ENCODE results near the gene BCAS4. TPM values are rescaled to one million over a fixed set of nuclear protein-coding genes. Genes with fewer than 3 reads are reported as not detected.

Gene BCAS4
- total RNA-seq, 8 experiments from 2014 or later = 2.4 to 20.3 (median 12.0) TPM

- Histone ChIP-seq H3K4me3 (no peak overlapping the region), H3K4me1 (replicated peaks in 1 of 2) (peaks cover 6 to 18% of the 10 kb centered on the region in 2 donors), H3K27ac (no peak overlapping the region)
- 73 to 98% (median 83%) methylated on average over 2 to 11 of the region's 16 CpGs; no CpG with 5 or more reads in 4 of the 10 experiments for WGBS, 10 experiments
- no peak for ATAC-seq (replicated peaks in 6 of 8)
- in situ Hi-C loops (cut with MboI; ENCODE audit: low pct_unique_long_range_greater_than_20kb in 2 of 9, low sequenced_read_pairs in 9 of 9, unreplicated experiment in 9 of 9) = no loop called here
Observed at GRCh38 chr20:50820515-50821256, 25.8 kb downstream of the BCAS4 start.

- in situ Hi-C loops (cut with MboI; ENCODE audit: low pct_unique_long_range_greater_than_20kb in 2 of 9, low sequenced_read_pairs in 9 of 9, unreplicated experiment in 9 of 9) = no loop called here
- no peak overlapping the region for H3K27ac ChIP-seq
- H3K4me1 ChIP-seq (replicated peaks in 1 of 2) = peaks cover 5 to 13% of the 10 kb centered on the region in 2 donors
- no peak overlapping the region for H3K4me3 ChIP-seq
- ATAC-seq (replicated peaks in 6 of 8) = no peak
- WGBS, 10 experiments = 68 to 100% (median 85%) methylated on average over 1 to 8 of the region's 8 CpGs; no CpG with 5 or more reads in 4 of the 10 experiments
Observed at GRCh38 chr20:50821257-50821921, 26.5 kb downstream of the BCAS4 start.

- WGBS, 10 experiments = 53 to 91% (median 80%) methylated on average over 5 to 7 of the region's 7 CpGs; no CpG with 5 or more reads in 3 of the 10 experiments
- H3K4me3 ChIP-seq = no peak overlapping the region
- no peak for ATAC-seq (replicated peaks in 6 of 8)
- H3K4me1 ChIP-seq (replicated peaks in 1 of 2) = peaks cover 5 to 13% of the 10 kb centered on the region in 2 donors
- in situ Hi-C loops (cut with MboI; ENCODE audit: low pct_unique_long_range_greater_than_20kb in 2 of 9, low sequenced_read_pairs in 9 of 9, unreplicated experiment in 9 of 9) = no loop called here
- H3K27ac ChIP-seq = no peak overlapping the region
Observed at GRCh38 chr20:50821994-50822393, 27.1 kb downstream of the BCAS4 start.

GRCh38 chr20:50823319-50823718 is 28.5 kb downstream of the BCAS4 start:
- no peak for ATAC-seq (replicated peaks in 6 of 8)
- Histone ChIP-seq H3K27ac (no peak overlapping the region), H3K4me1 (replicated peaks in 1 of 2) (peaks cover 3 to 8% of the 10 kb centered on the region in 2 donors), H3K4me3 (no peak overlapping the region)
- WGBS, 10 experiments = 83 to 100% (median 95%) methylated on average over 1 to 6 of the region's 6 CpGs
- in situ Hi-C loops (cut with MboI; ENCODE audit: low pct_unique_long_range_greater_than_20kb in 2 of 9, low sequenced_read_pairs in 9 of 9, unreplicated experiment in 9 of 9) = no loop called here

- WGBS, 10 experiments = 36 to 100% (median 88%) methylated on average over 1 to 3 of the region's 3 CpGs; no CpG with 5 or more reads in 2 of the 10 experiments
- Histone ChIP-seq H3K4me3 (no peak overlapping the region), H3K27ac (no peak overlapping the region), H3K4me1 (replicated peaks in 1 of 2) (peaks cover 0 to under 1% of the 10 kb centered on the region in 2 donors)
- in situ Hi-C loops (cut with MboI; ENCODE audit: low pct_unique_long_range_greater_than_20kb in 2 of 9, low sequenced_read_pairs in 9 of 9, unreplicated experiment in 9 of 9) = no loop called here
- no peak for ATAC-seq (replicated peaks in 6 of 8)
Observed at GRCh38 chr20:50824137-50824536, 29.3 kb downstream of the BCAS4 start.

- in situ Hi-C loops (cut with MboI; ENCODE audit: low pct_unique_long_range_greater_than_20kb in 2 of 9, low sequenced_read_pairs in 9 of 9, unreplicated experiment in 9 of 9) = no loop called here
Observed at GRCh38 chr20:50826121-50826520, 31.3 kb downstream of the BCAS4 start.

GRCh38 chr20:50828363-50829136 is 33.7 kb downstream of the BCAS4 start:
- in situ Hi-C loops (cut with MboI; ENCODE audit: low pct_unique_long_range_greater_than_20kb in 2 of 9, low sequenced_read_pairs in 9 of 9, unreplicated experiment in 9 of 9) = no loop called here
- H3K4me1 ChIP-seq (replicated peaks in 1 of 2) = no peaks in the 10 kb centered on the region
- H3K4me3 ChIP-seq = no peak overlapping the region
- 75 to 100% (median 96%) methylated on average over 1 to 8 of the region's 13 CpGs; no CpG with 5 or more reads in 2 of the 10 experiments for WGBS, 10 experiments
- H3K27ac ChIP-seq = no peak overlapping the region
- no peak for ATAC-seq (replicated peaks in 6 of 8)

More at GRCh38 chr20:50826121-50826520, 31.3 kb downstream of the BCAS4 start:
- no peaks in the 10 kb centered on the region for H3K4me1 ChIP-seq (replicated peaks in 1 of 2)
- no peak overlapping the region for H3K4me3 ChIP-seq
- 20 to 100% (median 66%) methylated on average over 1 to 2 of the region's 2 CpGs; no CpG with 5 or more reads in 4 of the 10 experiments for WGBS, 10 experiments
- H3K27ac ChIP-seq = no peak overlapping the region
- ATAC-seq (replicated peaks in 6 of 8) = no peak

- in situ Hi-C loops (cut with MboI; ENCODE audit: low pct_unique_long_range_greater_than_20kb in 2 of 9, low sequenced_read_pairs in 9 of 9, unreplicated experiment in 9 of 9) = no loop called here
- no peaks in the 10 kb centered on the region for H3K4me1 ChIP-seq (replicated peaks in 1 of 2)
- no peak overlapping the region for H3K27ac ChIP-seq
- 0 to 63% (median 49%) methylated on average over 1 to 4 of the region's 6 CpGs; no CpG with 5 or more reads in 3 of the 10 experiments for WGBS, 10 experiments
- ATAC-seq (replicated peaks in 6 of 8) = peak in 4 of 8 experiments; percentile 24 to 96 (median 75)
- H3K4me3 ChIP-seq = no peak overlapping the region
Observed at GRCh38 chr20:50831622-50832021, 36.8 kb downstream of the BCAS4 start.

GRCh38 chr20:50834599-50835005 is 39.7 kb downstream of the BCAS4 start:
- WGBS, 10 experiments = 67 to 100% (median 100%) methylated on average over 1 to 4 of the region's 5 CpGs
- ATAC-seq (replicated peaks in 6 of 8) = no peak
- no peaks in the 10 kb centered on the region for H3K4me1 ChIP-seq (replicated peaks in 1 of 2)
- in situ Hi-C loops (cut with MboI; ENCODE audit: low pct_unique_long_range_greater_than_20kb in 2 of 9, low sequenced_read_pairs in 9 of 9, unreplicated experiment in 9 of 9) = no loop called here
- H3K27ac ChIP-seq = no peak overlapping the region
- no peak overlapping the region for H3K4me3 ChIP-seq

GRCh38 chr20:50837532-50838321 is 42.9 kb downstream of the BCAS4 start:
- in situ Hi-C loops (cut with MboI; ENCODE audit: low pct_unique_long_range_greater_than_20kb in 2 of 9, low sequenced_read_pairs in 9 of 9, unreplicated experiment in 9 of 9) = no loop called here
- Histone ChIP-seq H3K4me3 (no peak overlapping the region), H3K27ac (no peak overlapping the region), H3K4me1 (replicated peaks in 1 of 2) (no peaks in the 10 kb centered on the region)
- peak in 3 of 8 experiments; percentile 77 to 88 (median 78) for ATAC-seq (replicated peaks in 6 of 8)
- 60 to 94% (median 87%) methylated on average over 1 to 7 of the region's 22 CpGs; no CpG with 5 or more reads in 6 of the 10 experiments for WGBS, 10 experiments

- in situ Hi-C loops (cut with MboI; ENCODE audit: low pct_unique_long_range_greater_than_20kb in 2 of 9, low sequenced_read_pairs in 9 of 9, unreplicated experiment in 9 of 9) = no loop called here
- Histone ChIP-seq H3K27ac (no peak overlapping the region), H3K4me3 (no peak overlapping the region), H3K4me1 (replicated peaks in 1 of 2) (no peaks in the 10 kb centered on the region)
- ATAC-seq (replicated peaks in 6 of 8) = no peak
- WGBS, 10 experiments = 72 to 100% (median 96%) methylated on average over 2 to 7 of the region's 8 CpGs; no CpG with 5 or more reads in 4 of the 10 experiments
Observed at GRCh38 chr20:50838322-50838625, 43.4 kb downstream of the BCAS4 start.

GRCh38 chr20:50838707-50839385 is 44.0 kb downstream of the BCAS4 start:
- no peaks in the 10 kb centered on the region for H3K4me1 ChIP-seq (replicated peaks in 1 of 2)
- H3K27ac ChIP-seq = no peak overlapping the region
- H3K4me3 ChIP-seq = no peak overlapping the region
- in situ Hi-C loops (cut with MboI; ENCODE audit: low pct_unique_long_range_greater_than_20kb in 2 of 9, low sequenced_read_pairs in 9 of 9, unreplicated experiment in 9 of 9) = no loop called here
- 25 to 100% (median 93%) methylated on average over 1 to 5 of the region's 8 CpGs; no CpG with 5 or more reads in 1 of the 10 experiments for WGBS, 10 experiments
- ATAC-seq (replicated peaks in 6 of 8) = peak in 1 of 8 experiments; percentile 9
